Measurements from ENCODE around the gene ENPP7.

ENPP7 gene

DNA sequence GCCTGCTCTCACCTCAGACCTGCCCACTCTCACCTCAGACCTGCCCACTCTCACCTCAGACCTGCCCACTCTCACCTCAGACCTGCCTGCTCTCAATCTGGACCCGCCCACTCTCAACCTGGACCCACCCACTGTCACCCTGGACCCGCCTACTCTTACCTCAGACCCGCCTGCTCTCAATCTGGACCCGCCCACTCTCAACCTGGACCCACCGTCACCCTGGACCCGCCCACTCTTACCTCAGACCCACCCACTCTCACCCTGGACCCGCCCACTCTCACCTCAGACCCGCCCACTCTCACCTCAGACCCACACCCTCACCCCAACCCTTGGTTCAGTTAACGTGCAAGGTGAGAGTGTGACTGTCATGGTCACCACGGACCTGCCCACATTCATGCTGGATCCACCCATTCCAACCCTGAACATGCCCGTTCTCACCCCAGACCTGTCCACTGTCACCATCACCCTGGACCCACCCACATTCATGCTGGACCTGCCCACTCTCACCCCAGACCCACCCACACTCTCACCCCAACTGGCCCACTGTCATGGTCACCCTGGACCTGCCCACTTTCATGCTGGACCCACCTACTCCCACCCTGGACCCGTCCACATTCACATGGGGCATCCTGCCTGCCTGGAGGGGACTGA, 31.2 kb upstream of the ENPP7 start:
- Histone ChIP-seq H3K36me3 (ENCODE audit: insufficient read depth, low read length) (no peaks in the 10 kb centered on the region), H3K4me2 (ENCODE audit: insufficient read depth, low read length) (no peak overlapping the region), H2AFZ (ENCODE audit: low read depth, low read length) (no peak overlapping the region), H3K9me3 (ENCODE audit: insufficient read depth, low read length, severe bottlenecking) (no peaks in the 10 kb centered on the region), H3K79me2 (ENCODE audit: insufficient read depth, low read length) (no peaks in the 10 kb centered on the region), H3K27me3 (ENCODE audit: insufficient read depth, low read length, poor library complexity) (peaks cover 8% of the 10 kb centered on the region), H3K4me1 (ENCODE audit: insufficient read depth, low read length) (no peaks in the 10 kb centered on the region), H4K20me1 (ENCODE audit: insufficient read depth, low read length) (peaks cover 6% of the 10 kb centered on the region; the same call in 1 of the 2 replicates), H3K9ac (ENCODE audit: low read depth, low read length) (no peak overlapping the region), H3K27ac (ENCODE audit: low read length) (no peak overlapping the region), H3K4me3 (ENCODE audit: low read depth in 1 of 2, low read length in 2 of 2) (no peak overlapping the region)
- no peak for DNase-seq
- no peak for ATAC-seq (ENCODE audit: insufficient read depth, low read depth)
- TF ChIP-seq EZH2 (IDR thresholded peaks at IDR 0.05; ENCODE audit: borderline replicate concordance, low read depth, low read length, severe bottlenecking) = no peak
- TF ChIP-seq, protein P1, sequence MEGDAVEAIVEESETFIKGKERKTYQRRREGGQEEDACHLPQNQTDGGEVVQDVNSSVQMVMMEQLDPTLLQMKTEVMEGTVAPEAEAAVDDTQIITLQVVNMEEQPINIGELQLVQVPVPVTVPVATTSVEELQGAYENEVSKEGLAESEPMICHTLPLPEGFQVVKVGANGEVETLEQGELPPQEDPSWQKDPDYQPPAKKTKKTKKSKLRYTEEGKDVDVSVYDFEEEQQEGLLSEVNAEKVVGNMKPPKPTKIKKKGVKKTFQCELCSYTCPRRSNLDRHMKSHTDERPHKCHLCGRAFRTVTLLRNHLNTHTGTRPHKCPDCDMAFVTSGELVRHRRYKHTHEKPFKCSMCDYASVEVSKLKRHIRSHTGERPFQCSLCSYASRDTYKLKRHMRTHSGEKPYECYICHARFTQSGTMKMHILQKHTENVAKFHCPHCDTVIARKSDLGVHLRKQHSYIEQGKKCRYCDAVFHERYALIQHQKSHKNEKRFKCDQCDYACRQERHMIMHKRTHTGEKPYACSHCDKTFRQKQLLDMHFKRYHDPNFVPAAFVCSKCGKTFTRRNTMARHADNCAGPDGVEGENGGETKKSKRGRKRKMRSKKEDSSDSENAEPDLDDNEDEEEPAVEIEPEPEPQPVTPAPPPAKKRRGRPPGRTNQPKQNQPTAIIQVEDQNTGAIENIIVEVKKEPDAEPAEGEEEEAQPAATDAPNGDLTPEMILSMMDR (IDR thresholded peaks at IDR 0.05; ENCODE audit: borderline replicate concordance, extremely low read depth, low read length, poor library complexity, severe bottlenecking) = no peak

DNA sequence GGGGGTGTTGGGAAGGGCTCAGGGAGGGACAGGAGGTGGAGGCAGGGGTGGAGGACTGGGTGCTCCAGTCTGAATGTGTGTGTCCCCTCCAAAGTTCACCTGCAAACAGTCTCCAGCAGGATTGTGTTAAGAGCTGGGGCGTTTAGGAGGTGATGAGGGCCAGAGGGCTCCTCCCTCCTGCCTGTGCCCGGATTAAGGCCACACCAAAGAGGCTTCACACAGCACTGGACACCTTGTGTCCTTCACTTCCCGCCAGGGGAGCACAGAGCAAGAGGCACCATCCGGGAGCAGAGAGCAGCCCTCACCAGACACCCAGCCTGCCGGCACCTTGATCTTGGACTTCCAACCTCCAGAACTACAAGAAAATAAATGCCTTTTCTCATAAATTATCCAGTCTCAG, 30.2 kb upstream of the ENPP7 start:
- no peak overlapping the region for H3K4me2 ChIP-seq (ENCODE audit: insufficient read depth, low read length)

DNA sequence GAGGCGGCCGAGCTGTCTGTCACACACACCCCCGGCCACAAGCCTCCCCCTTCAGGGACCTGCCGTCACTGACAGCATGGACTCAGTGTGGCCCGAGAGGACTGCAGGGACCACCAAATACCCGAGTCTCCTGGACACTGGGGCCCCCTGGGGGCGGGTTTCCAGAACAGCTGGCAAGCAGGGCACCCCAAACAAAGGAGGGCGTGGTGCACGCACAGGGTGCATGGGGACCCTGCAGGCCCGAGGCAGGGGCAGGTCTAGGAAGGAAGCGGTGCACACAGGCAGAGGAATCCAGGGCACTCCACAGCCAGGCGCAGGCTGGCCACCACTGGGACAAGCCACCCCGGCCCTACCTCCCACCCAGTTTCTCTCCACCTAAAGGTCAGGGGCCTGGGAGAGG, 28.7 kb upstream of the ENPP7 start:
- no peaks in the 10 kb centered on the region for H3K79me2 ChIP-seq (ENCODE audit: insufficient read depth, low read length)
- H2AFZ ChIP-seq (ENCODE audit: low read depth, low read length) = no peak overlapping the region
- H3K4me2 ChIP-seq (ENCODE audit: insufficient read depth, low read length) = no peak overlapping the region
- TF ChIP-seq, protein P1 (IDR thresholded peaks at IDR 0.05; ENCODE audit: borderline replicate concordance, extremely low read depth, low read length, poor library complexity, severe bottlenecking) = no peak
- no peak for TF ChIP-seq EZH2 (IDR thresholded peaks at IDR 0.05; ENCODE audit: borderline replicate concordance, low read depth, low read length, severe bottlenecking)
- ATAC-seq (ENCODE audit: insufficient read depth, low read depth) (no peak), DNase-seq (no peak)
- H3K4me1 ChIP-seq (ENCODE audit: insufficient read depth, low read length) = no peaks in the 10 kb centered on the region
- peaks cover 6% of the 10 kb centered on the region; the same call in 1 of the 2 replicates for H4K20me1 ChIP-seq (ENCODE audit: insufficient read depth, low read length)
- H3K9ac ChIP-seq (ENCODE audit: low read depth, low read length) = no peak overlapping the region
- peaks cover 2% of the 10 kb centered on the region for H3K27me3 ChIP-seq (ENCODE audit: insufficient read depth, low read length, poor library complexity)
- no peak overlapping the region for H3K4me3 ChIP-seq (ENCODE audit: low read depth in 1 of 2, low read length in 2 of 2)
- H3K36me3 ChIP-seq (ENCODE audit: insufficient read depth, low read length) = no peaks in the 10 kb centered on the region
- H3K9me3 ChIP-seq (ENCODE audit: insufficient read depth, low read length, severe bottlenecking) = no peaks in the 10 kb centered on the region
- H3K27ac ChIP-seq (ENCODE audit: low read length) = no peak overlapping the region

More for the DNA sequence above, 30.2 kb upstream of the ENPP7 start:
- Histone ChIP-seq H3K4me3 (ENCODE audit: low read depth in 1 of 2, low read length in 2 of 2) (no peak overlapping the region), H2AFZ (ENCODE audit: low read depth, low read length) (no peak overlapping the region), H4K20me1 (ENCODE audit: insufficient read depth, low read length) (peaks cover 6% of the 10 kb centered on the region; the same call in 1 of the 2 replicates), H3K27me3 (ENCODE audit: insufficient read depth, low read length, poor library complexity) (peaks cover 8% of the 10 kb centered on the region), H3K4me1 (ENCODE audit: insufficient read depth, low read length) (no peaks in the 10 kb centered on the region), H3K36me3 (ENCODE audit: insufficient read depth, low read length) (no peaks in the 10 kb centered on the region), H3K27ac (ENCODE audit: low read length) (no peak overlapping the region), H3K9me3 (ENCODE audit: insufficient read depth, low read length, severe bottlenecking) (no peaks in the 10 kb centered on the region), H3K79me2 (ENCODE audit: insufficient read depth, low read length) (no peaks in the 10 kb centered on the region), H3K9ac (ENCODE audit: low read depth, low read length) (no peak overlapping the region)
- ATAC-seq (ENCODE audit: insufficient read depth, low read depth) (no peak), DNase-seq (no peak)
- TF ChIP-seq, protein P1 (IDR thresholded peaks at IDR 0.05; ENCODE audit: borderline replicate concordance, extremely low read depth, low read length, poor library complexity, severe bottlenecking) = no peak
- no peak for TF ChIP-seq EZH2 (IDR thresholded peaks at IDR 0.05; ENCODE audit: borderline replicate concordance, low read depth, low read length, severe bottlenecking)
